ENCODE data around the gene PIEZO1. TPM values are rescaled to one million over a fixed set of nuclear protein-coding genes. Genes with fewer than 3 reads are reported as not detected.

The PIEZO1 gene
- total and polyA plus RNA-seq, 2 donors from 2014 or later = 103 to 124 TPM

DNA sequence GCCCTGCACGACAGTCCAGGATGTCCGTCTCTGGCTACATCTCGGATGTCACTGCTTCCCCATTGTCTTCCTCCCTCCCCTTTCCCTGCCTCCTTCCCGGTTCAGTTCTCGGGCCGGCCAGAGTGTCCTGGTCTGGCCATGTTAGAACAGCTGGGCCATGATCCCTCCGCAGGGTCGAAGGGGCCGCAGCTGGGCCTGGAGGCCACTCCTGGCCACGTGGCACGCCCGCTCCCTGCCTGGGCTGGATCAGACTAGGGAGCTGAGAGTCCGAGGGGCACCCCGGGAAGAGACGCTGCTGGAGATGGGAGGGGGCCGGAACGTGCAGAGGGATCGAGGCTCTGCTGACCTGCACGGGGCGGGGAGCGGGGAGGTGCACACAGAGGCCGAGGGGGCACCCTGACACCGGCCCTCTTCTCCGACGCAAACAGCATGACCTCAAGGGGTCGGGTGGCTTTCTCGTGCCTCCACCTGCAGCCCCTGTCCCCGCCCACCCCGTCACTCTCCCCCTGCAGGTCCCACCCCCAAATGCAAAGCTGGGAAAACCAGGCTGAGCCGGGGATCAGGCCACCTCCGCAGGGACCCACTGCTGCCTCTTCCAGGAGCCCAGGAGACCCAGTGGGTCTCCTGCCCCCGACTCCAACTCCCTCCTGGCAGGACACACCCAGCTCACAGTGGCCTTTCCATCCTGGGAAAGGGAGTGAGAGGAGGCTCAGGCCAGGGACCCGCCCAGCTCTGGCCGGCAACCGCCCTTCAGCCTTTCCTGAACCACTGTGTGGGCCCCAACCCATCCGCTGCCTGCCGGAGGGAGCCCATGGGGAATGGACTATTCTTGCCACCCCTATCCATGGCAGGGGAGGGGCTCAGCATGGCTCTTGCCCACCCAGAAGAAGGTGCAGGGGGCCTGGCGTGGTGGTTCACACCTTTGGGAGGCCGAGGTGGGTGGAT is 40.2 kb downstream of the PIEZO1 start:
- TF ChIP-seq, protein P1, sequence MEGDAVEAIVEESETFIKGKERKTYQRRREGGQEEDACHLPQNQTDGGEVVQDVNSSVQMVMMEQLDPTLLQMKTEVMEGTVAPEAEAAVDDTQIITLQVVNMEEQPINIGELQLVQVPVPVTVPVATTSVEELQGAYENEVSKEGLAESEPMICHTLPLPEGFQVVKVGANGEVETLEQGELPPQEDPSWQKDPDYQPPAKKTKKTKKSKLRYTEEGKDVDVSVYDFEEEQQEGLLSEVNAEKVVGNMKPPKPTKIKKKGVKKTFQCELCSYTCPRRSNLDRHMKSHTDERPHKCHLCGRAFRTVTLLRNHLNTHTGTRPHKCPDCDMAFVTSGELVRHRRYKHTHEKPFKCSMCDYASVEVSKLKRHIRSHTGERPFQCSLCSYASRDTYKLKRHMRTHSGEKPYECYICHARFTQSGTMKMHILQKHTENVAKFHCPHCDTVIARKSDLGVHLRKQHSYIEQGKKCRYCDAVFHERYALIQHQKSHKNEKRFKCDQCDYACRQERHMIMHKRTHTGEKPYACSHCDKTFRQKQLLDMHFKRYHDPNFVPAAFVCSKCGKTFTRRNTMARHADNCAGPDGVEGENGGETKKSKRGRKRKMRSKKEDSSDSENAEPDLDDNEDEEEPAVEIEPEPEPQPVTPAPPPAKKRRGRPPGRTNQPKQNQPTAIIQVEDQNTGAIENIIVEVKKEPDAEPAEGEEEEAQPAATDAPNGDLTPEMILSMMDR (IDR thresholded peaks at IDR 0.05; ENCODE audit: borderline replicate concordance, extremely low read depth, insufficient read depth) = no peak
- Histone ChIP-seq H3K27ac (ENCODE audit: low read depth in 2 of 2, low read length in 2 of 2) (no peak overlapping the region), H3K9me3 (ENCODE audit: control insufficient read depth in 2 of 3, insufficient read depth in 1 of 3, low read length in 3 of 3) (no peaks in the 10 kb centered on the region), H3K4me1 (ENCODE audit: control insufficient read depth in 2 of 3, insufficient read depth in 2 of 3, low read depth in 1 of 3, low read length in 3 of 3) (peaks cover 0 to 14% (median 6%) of the 10 kb centered on the region in 3 donors), H3K27me3 (ENCODE audit: control insufficient read depth, insufficient read depth, low read length) (no peaks in the 10 kb centered on the region), H3K36me3 (ENCODE audit: control insufficient read depth in 2 of 3, insufficient read depth in 3 of 3, low read length in 3 of 3) (no peaks in the 10 kb centered on the region), H3K9ac (ENCODE audit: low read length in 3 of 3) (no peak overlapping the region), H3K4me3 (ENCODE audit: low read length in 3 of 3) (no peak overlapping the region)
- FAIRE-seq (no peak), DNase-seq (peak in 1 of 5 donors; percentile 37)
- intact Hi-C loops (cut with DNase I) = no loop called here

- Histone ChIP-seq H3K9me3 (ENCODE audit: control insufficient read depth in 2 of 3, insufficient read depth in 1 of 3, low read length in 3 of 3) (no peaks in the 10 kb centered on the region), H3K4me3 (ENCODE audit: low read length in 3 of 3) (no peak overlapping the region), H3K27me3 (ENCODE audit: control insufficient read depth, insufficient read depth, low read length) (no peaks in the 10 kb centered on the region), H3K36me3 (ENCODE audit: control insufficient read depth in 2 of 3, insufficient read depth in 3 of 3, low read length in 3 of 3) (no peaks in the 10 kb centered on the region), H3K27ac (ENCODE audit: low read depth in 2 of 2, low read length in 2 of 2) (no peak overlapping the region), H3K9ac (ENCODE audit: low read length in 3 of 3) (no peak overlapping the region), H3K4me1 (ENCODE audit: control insufficient read depth in 2 of 3, insufficient read depth in 2 of 3, low read depth in 1 of 3, low read length in 3 of 3) (peaks cover 0 to 14% (median 6%) of the 10 kb centered on the region in 3 donors)
- TF ChIP-seq, protein P1 (IDR thresholded peaks at IDR 0.05; ENCODE audit: borderline replicate concordance, extremely low read depth, insufficient read depth) = peak; percentile 68
- FAIRE-seq (no peak), DNase-seq (peak in 4 of 5 donors; percentile 68 to 90 (median 78))
- intact Hi-C loops (cut with DNase I) = no loop called here
Observed at GRCh38 chr16:88743693-88744576, 41.1 kb downstream of the PIEZO1 start.

GRCh38 chr16:88742896-88743605 is 42.0 kb downstream of the PIEZO1 start:
- H3K27me3 ChIP-seq (ENCODE audit: control insufficient read depth, insufficient read depth, low read length) = no peaks in the 10 kb centered on the region
- no peak overlapping the region for H3K27ac ChIP-seq (ENCODE audit: low read depth in 2 of 2, low read length in 2 of 2)
- TF ChIP-seq, protein P1 (IDR thresholded peaks at IDR 0.05; ENCODE audit: borderline replicate concordance, extremely low read depth, insufficient read depth) = no peak
- intact Hi-C loops (cut with DNase I) = no loop called here
- no peak for FAIRE-seq
- H3K4me1 ChIP-seq (ENCODE audit: control insufficient read depth in 2 of 3, insufficient read depth in 2 of 3, low read depth in 1 of 3, low read length in 3 of 3) = peaks cover 0 to 21% (median 6%) of the 10 kb centered on the region in 3 donors
- no peak for DNase-seq
- H3K9ac ChIP-seq (ENCODE audit: low read length in 3 of 3) = no peak overlapping the region
- H3K36me3 ChIP-seq (ENCODE audit: control insufficient read depth in 2 of 3, insufficient read depth in 3 of 3, low read length in 3 of 3) = no peaks in the 10 kb centered on the region
- H3K4me3 ChIP-seq (ENCODE audit: low read length in 3 of 3) = no peak overlapping the region
- H3K9me3 ChIP-seq (ENCODE audit: control insufficient read depth in 2 of 3, insufficient read depth in 1 of 3, low read length in 3 of 3) = no peaks in the 10 kb centered on the region

Measured in kidney (tissue), 14 donors.